ENCODE results near the gene HOXA3.

HOXA3 gene

DNA sequence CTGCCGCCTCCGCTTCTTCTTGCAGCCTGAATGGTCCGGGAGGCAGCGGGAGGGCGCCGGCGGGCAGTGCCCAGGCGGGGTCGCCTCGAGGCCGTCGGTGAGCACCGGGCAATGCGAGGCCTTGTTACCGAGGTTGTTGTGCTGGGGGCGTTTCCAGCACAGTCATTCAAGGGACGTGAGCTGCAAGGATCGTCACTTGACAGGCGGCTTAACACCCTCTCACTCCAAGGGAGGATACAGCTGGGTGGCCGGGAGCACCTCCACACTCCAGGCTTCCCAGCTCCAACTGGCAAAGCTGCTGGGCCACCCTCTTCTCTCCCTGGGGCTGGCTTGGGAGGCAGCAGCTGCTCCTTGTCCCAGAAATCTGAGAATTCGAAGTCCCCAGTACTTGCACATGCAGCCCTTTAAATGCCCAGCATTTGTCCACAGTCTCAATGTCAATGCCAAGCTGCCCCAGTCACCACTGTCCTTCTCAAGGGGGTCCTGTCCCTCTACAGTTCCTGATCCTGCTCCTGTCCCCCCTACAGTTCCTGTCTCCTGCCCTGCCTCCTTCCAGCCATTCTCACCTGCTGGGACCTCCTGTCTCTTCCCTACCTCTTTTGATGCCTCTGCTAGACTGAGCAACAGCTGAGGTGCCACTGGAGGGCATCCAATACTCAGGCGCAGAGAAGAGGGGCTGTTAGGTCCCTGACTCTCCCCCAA is 37.1 kb upstream of the HOXA3 start:
- no peak for DNase-seq

DNA sequence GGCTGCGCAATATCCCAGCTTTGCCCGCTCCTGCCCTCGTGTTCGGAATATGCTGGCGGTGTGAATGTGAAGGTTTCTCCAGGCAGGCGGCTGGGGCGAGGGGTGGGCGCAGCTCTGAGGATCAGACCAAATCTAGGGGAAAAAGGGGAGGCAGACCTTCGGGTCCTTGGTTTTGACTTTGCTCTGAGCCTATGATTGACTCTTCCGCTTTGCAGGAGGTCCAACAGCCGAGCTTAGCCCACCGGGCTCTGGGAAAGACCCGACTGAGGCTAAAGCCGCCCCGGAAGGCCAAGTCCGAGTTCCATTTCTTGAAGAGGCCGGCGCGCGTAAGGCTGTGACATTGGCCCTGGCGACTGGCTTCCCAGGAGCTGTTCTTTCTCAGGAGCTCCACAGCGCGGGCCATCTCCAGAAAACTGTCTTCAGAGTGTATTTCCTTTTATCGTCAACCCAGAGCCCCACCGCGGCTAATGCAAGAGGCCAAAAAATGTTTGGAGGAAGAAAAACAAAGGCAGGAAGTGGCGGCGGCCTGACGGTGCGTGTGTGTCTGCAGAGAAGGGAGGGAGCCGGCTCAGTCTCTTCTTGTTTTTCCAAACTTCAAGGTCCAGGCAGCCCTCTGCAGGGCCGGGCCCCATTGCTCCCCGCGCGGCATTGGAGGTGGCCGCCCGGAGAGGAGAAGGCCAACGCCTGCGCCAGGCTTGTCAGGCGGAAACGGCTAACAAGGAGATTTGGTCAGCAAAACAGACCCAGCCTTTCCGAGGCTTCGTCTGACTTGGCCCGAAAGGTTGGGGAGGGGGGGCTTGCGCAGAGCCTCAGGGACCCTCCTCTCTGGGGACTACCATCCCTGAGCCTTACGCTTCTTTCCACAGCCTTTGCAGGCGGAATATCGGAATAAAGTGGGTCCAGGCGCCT is 36.3 kb upstream of the HOXA3 start:
- DNase-seq: no peak

DNA sequence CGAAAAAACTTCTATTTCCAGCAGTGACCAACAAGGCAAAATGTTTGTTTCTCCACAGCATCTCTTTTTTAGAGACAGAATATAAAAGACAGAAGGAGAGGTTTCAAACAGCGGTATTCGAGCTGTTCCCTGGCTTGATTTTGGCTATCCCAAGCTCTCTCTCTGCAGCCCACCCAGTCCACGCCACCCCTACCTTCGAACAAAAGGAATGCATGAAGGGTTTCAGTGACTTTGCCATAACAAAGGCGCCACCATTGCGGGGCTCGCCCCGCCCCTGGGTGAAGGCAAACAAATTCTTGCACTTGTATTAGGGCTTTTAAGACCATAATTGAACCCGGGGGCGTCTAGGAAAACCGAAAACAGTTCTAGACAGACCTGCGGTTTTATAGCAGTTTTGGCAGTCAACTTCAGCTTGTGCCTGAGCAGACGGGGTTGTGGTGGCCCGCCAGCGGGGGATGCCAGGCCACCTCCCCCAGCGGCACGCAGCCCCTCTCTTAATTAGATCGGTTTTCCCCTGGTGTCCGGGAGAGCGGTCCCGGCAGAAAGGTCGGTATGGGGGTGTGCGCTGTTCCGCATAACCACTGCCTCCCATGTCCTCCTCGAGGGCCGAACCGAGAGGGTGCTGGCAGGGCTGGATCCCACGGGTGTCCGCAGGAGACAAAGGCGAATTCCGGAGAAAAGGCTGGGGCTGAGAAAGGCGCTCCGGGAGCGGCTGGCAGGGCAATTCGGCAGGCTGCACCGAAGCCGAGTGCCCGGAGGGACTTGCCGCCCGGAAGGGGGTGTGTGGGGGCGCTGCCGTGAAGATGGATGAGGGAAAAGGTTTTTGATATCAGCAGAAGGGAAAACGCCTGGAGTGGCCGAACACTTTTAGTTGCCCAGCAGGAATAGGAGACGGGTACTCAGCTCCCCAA is 35.3 kb upstream of the HOXA3 start:
- no peak for DNase-seq

DNA sequence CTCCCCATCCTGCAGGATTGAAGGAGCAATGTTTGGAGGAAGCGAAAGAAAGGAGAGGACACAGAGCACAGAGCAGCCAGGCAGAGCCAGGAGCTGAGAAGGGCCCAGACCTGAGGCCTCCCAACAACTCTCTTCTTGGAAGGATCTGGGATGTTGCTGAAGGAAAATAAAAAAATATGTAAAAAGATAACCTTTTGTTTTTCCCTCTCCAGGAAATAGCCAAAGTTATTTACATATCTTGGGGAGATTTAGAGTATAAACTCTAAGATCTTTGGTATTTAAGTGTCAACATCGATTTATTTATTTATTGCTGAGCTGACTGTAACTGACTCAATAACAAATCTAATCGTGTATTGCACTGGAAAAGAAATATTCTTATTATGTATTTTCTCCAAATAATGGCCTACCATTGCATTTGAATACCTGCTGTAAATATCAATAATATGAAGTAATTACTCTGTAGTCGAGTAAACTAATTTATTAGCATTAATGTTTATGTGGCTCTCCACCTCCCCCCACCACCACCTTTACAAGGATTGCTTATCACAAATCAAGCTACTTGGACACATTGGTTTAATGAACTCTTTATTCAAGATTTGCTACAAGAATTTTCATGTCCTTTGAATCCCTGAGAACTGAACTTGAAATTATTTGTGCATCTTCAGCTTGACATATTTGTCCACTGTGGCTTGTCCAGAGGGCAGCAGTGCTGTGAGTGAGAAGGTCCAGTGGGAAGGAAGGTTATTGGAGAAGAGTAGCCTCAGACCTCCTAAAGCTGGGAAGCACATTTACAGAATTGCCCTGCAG is 34.5 kb upstream of the HOXA3 start:
- DNase-seq: no peak

DNA sequence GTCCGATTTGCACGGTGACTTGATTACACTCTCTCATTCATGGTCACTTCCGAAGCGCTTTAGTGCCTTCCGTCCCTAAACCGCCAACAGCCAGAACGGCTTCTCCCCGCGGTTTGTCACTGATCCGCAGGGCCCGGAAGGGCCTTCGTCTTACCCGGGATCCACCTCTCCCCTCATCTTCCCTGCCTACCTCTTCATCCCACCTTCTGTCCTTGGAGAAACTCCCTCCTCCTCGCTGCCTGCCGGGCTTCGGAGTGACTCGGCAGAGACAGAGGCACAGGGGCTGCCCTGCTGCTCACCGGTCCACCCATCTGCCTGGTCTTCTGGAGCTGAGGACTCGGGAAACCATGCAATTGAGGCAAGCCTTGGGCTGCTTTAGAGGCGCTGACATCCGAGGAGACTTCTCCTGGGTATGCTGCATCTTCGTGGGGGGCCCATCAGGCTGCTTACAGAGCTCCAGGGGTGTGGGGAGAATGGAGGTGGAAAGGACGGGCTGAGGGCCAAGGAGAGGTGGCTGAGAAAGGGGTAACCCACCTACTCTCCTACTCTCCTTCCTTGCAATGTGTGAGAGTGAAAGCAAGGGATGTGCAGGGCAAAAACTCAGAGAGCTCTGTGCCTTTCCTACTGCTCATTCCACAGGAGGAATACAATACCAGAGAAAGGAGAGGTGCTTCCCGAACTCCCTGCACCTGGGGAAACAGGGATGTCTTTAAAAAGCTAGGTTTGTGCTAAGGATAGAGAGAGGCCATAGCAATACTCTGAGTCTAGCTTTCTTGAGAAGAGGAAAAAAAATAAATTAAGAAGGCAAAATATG is 33.7 kb upstream of the HOXA3 start:
- no peak for DNase-seq

DNA sequence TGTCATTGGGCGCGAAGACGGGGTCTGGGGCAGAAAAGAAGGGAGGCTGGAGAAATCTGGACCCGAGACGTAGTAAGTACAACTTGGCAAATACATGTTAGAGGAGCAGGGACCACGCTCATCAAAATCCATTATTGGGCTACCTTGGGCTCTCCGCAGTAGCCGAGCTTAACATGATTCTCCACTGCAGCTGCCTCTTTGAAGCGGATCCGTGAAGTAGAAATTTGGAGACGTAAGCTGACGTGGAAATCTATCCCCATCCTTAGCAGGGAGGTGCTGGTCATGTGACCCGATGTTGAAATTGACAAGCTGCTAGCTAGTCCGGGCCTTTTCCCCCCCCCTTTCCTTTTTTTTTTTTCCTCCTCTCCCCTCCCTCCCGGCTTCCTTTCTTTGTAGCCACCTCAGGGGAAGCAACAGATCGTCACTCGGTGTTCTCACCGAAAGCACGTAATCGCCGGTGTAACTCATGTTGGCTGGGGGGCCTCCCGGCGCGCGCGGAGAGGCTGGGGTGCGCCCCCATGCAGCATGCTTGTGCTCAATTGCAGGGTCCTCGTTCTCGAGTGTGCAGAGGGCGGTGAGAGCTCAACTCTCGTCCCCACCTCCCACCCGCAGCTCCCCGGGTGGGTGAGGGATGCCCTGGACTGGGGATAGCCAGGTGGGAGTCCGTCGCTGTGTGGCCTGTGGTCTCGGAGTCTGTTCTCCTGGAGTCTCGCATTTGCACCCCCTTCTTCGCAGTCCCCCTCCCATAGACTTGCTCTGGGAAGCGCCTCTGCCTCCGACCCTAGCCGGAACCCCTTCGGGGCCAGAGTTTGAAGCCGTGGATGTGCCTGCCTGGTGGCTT is 32.9 kb upstream of the HOXA3 start, which contains the start of gene HOXA11:
Gene HOXA11, minus strand, starts transcription at position 220 of the 841 bp plus-strand sequence. Its CDS starts 88 bp downstream, at position 132.
- no peak for DNase-seq

DNA sequence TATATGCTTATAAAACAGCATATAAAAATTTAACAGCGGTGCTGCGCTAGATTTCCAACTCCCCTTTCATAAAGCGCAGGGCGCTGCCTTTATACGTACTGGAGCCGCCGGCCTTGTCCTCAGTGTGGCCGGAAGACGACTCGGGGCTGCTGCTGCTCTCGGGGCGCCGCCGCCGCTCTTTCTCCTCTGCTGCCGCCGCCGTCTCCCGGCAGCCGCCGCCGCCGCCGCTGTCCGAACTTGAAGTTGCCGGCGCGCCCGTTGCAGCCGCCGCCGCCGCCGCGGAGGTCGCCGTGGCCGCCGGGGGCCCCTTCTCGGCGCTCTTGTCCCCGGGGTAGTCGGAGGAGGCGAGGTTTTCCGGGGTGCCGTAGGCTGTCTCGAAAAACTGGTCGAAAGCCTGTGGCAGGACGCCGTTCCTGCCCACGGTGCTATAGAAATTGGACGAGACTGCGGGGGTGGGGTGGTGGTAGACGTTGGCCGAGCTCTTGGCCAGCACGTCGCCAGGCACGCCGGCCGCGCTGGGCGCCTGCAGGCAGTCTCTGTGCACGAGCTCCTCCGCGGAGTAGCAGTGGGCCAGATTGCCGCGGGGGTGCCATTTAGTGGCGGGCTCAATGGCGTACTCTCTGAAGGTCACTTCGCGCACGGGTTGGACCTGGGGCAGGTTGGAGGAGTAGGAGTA is 32.1 kb upstream of the HOXA3 start:
- no peak for DNase-seq

DNA sequence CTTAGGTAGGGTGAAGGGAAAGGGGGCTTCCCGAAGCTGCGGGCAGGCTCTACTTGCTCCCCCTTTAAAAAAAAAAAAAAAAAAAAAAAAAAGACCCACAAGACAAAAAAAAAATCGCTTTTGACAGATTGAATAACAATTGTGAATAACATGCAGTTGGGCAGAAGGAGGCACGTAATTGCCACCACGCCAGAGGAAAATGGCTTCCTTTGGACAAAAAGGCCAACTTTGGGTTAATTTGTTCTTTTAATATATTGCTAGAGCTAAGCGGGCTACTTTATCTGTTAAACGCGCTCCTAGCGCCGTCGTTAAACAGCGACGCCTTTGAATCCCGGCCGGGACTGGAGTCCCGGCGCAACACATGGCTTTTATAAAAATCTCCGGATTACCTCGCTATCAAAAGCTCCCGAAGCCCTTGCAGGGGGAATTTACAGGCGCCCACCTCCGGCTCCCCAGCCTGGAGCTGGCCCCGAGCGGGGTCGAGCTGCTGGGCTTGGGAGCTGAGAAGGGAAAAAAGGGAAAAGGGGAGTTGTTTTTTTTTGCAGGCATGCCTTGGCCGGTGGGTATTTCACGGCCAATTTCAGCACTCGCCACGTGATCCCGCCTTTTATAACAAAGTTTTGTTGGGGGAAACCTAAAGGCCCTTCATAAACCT is 31.4 kb upstream of the HOXA3 start:
- no peak for DNase-seq

DNA sequence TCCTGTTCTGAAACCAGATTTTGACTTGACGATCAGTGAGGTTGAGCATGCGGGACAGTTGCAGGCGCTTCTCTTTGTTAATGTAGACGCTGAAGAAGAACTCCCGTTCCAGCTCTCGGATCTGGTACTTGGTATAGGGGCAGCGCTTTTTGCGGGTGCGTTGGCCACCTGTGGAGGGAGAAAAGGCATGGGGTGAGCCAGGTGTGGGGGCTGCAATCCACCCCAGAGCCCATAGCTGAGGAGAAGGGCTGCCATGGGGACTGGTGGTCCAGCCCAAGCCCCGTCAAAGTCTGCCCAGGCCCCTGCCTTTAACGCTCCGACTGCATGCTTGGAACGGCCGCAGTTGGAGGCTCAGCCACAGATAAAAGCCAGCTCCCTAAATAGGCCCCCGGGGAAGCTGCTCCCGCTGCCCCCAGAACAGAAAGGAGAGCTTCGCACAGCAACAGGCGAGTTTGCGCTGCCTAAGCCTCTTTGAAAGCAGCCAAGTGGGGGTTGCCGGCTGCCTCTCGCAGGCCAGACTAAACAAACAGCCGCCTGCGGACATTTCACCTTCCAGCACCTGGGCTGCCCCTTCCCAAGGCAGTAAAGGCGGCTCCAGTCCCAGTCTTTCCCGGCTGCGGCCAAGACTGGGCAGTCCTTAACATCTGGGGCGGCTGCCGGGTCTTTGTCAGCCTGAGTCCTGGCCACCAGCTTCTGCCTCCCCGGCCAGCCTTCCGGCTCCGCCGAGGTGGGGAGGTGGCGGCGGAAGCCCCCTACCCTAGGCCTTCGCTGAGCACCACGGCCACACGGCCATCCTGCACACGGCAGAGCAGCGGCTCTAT is 30.7 kb upstream of the HOXA3 start:
- DNase-seq: no peak

DNA sequence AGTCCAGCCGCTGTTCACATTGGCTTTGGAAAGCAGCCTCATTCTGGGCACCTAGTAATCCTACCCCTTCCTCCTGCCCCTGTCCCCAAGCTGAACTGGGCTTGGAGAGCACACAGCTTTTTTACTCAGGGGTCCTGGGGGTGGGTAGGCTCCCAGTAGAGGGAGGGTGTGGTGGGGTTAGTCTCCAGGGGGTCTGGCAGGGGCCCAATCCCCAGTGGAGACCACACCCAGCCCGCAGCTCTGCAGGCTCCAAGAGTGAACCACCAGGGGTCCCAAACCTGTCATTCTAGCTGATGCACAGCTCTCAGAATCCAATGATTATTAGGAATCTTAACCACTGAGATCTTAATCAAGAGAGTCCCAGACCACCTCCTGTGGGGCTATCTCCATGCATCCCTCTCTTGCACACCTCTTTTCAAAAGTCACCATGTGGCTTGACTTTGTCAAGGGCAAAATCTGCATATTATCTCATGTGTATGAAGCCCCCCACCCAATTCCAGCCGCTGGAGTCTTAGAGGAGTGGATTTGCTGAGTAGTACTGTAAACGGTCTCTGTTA is 30.0 kb upstream of the HOXA3 start:
- DNase-seq: no peak

DNA sequence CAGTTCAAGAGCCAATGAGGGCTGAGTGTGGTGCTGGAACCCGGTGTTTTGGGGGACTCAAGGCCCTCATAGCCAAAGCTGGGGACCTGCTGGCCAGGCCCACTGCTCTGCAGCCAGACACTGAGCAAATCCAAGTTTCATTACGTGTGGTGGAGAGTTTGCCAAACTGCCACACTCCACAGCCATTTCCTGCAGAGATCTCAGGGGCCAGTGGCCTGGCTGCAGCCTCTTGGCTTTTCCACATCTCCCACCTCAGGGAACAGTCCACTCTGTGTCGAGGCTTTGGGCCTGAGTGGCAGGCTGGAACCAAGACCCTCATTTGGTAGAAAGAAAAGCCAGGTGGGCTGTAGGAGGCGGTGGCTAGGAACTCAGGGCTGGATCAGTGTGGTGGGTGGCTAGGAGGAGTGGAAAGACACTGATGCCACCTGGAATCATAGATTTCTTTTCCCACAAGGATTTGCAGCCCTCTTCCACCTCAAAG is 29.5 kb upstream of the HOXA3 start:
- DNase-seq: no peak

DNA sequence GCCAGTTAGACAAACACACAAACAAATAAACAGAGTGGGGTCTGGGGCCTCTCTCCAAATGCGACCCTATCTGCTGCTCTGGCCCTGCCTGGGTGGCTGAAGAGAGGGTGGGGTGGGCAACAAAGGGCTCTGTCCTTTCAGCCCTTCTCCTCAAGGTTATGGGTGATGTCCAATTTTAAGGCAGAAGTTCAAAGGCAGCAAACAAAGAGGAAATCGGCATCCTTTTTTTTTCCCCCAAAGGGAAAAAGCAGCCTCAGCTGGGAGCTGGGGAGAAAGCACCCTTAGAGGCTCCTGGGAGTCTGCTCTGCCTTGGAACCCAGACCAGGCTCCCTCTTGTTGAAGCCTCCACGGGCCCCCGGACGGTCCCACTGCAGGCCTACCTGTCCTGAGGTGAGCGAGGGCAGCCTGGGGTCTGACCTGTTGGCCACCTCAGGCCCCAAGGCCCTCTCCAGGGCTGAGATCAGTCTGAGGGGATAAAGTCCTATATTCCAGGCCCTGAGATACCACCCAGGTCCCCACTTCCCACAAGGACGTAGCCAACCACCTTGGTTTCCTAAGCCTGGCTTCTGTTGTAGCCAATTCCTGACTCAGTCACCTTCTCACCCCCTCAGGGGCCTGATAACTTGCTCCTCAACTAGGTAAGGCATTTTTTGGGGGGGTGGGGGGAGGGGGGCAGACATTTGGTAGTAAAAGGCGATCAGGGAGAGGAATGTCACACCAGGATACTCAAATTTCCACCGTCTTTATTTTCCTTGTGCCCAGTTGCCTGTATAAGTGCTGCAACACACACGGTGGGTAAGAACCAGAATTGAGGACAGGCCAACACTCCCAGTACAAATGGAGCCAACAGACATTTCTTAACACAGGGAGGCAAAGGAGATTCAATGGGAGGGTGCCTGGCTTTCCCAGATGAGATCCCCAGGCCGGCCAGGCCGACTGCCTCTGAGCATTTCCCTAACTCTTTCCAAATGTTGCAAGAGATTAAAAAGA is 28.3 kb upstream of the HOXA3 start:
- DNase-seq: no peak

DNA sequence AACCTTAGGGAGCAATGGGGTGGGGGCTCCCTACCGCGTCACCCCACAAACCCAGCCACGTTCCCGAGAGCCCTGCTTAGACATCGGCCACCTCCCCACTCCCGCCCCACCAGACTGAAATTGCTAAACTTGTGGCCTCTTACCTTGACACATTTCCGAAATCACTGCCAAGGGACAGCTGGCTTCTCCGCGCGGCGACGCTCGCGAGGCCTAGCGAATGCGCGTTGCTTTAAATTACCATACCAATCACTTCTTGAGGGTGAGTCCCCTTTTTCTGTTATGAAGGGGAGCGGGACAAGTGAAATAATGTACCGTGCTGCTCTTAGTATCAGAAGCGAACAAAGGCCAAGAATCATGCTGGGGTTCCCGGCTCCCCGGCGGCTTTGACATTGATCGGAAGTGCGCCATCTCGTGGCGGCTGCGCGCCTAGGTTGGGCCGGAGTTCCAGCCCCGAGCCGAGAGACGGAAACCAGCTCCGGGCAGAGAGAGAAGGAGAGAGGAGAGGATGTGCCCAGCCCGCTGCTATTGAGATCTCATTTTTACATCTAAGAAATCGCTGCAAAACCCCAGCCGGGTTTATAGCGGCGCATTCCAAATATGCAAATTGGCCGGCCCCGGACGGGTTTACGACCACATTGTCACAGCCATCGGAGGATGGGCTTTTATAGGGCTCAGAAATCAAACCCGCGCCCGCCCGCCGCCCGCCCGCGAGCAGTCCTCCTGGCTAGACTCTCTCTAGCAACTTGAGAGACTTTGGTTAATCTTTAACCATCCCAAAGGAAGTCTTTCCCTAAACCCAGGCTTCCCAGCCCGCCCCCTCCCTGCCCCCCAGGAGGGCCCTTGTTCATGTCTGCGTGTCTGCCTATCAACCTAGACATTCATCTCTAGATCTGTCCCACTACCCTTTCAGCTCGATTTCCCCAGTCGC is 27.4 kb upstream of the HOXA3 start:
- no peak for DNase-seq

DNA sequence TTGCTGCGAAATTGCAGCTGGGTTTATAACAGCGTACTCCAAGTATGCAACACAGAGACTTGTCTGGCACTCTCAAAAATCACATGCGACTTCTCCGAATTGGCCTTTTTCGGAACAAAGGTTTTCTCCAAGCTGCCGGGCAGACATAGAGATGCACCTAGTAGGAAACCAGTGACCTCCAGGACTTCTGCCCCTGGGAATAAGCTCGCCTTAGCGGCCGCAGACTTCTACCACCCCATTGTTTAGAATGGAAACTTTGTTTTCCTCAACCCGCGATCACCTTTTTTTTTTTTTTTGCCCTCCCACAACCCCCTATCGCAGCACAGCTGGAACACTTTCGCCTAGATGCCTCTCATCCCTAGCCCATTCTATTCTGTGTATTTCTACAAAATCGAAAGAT is 26.6 kb upstream of the HOXA3 start:
- DNase-seq: no peak

DNA sequence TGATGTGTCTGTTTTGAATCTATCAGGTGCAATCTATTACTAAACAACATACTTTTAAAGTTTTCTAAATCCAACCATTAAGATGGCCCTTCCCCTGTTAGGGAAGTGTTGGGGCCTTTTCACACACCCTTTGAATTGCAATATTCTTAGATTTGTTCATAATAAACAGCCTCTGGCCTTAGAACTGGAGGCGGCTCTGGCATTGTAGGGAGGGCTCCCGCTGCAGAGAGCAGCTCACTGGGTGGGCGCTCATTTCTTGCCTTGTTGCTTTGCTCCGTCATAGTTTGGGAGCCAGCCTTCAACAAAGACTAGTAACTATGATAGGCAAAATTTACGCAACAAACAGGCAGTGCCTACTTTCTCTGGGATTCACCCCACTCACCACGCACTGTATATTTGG is 26.0 kb upstream of the HOXA3 start:
- no peak for DNase-seq

Measured in cerebellar nuclear complex (tissue), 1 donor.